ENCODE measurements around the gene DIPK2A. TPM values are rescaled to one million over a fixed set of nuclear protein-coding genes. Genes with fewer than 3 reads are reported as not detected.
A peak's percentile ranks its signal among the peaks of the same experiment; 100 is the strongest.

Gene DIPK2A
- total RNA-seq, 2 experiments from 2014 or later = 28.6 to 39.6 TPM

DNA sequence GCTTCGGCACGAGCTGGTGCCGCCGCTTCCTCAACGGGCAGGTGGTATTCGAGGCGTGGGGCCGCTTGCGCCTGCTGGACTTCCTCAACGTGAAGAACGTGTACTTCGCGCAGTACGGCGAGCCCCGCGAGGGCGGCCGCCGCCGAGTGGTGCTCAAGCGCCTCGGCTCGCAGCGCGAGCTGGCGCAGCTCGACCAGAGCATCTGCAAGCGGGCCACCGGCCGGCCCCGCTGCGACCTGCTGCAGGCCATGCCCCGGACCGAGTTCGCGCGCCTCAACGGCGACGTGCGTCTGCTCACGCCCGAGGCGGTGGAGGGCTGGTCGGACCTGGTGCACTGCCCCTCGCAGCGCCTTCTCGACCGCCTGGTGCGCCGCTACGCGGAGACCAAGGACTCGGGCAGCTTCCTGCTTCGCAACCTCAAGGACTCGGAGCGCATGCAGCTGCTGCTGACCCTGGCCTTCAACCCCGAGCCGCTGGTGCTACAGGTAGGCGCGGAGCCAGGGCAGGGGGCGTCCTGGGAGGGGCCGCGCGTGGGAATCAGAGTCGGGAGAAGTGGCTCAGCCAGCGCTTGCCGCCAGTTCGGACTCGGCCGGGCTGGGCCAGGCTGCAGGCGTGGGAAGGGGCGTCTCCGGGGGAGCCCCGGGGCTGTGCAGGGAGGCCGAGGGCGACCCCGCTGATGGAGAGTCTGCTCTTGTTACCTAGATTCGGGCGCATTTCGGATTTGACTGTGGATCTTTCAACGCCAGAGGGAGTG lies 1.1 kb downstream of the DIPK2A start:
- H3K36me3 ChIP-seq (ENCODE audit: insufficient read depth, low read length) = no peaks in the 10 kb centered on the region
- peaks cover 31% of the 10 kb centered on the region for H3K4me1 ChIP-seq (ENCODE audit: insufficient read depth, low read length, poor library complexity, severe bottlenecking)
- POLR2A ChIA-PET = interaction anchor here (0.6 to 3.5 kb wide), 18 partner anchors 8 to 766 kb away, joined by 3 to 25 read pairs (median 5); partner anchors contain the start of gene SLC9A9
- no peaks in the 10 kb centered on the region for H3K9me2 ChIP-seq (ENCODE audit: insufficient read depth, low read length)
- no TSS peak for BruUV-seq (replicated peaks)
- H3K4me2 ChIP-seq (ENCODE audit: low read length) = peak overlapping the region; percentile 90
- intact Hi-C loops (cut with micrococcal nuclease; ENCODE audit: unreplicated experiment) = loop anchor here (2.0 to 10.0 kb wide), 4 partner anchors 56 to 1948 kb away; partner anchors contain the start of genes PLS1 and SLC9A9
- H2AFZ ChIP-seq (ENCODE audit: low read length) = peak overlapping the region; percentile 87; the same call in 1 of the 2 replicates
- TF ChIP-seq EZH2phosphoT487 (IDR thresholded peaks at IDR 0.05; ENCODE audit: borderline replicate concordance, low read depth, low read length) = no peak
- TF ChIP-seq, protein P1, sequence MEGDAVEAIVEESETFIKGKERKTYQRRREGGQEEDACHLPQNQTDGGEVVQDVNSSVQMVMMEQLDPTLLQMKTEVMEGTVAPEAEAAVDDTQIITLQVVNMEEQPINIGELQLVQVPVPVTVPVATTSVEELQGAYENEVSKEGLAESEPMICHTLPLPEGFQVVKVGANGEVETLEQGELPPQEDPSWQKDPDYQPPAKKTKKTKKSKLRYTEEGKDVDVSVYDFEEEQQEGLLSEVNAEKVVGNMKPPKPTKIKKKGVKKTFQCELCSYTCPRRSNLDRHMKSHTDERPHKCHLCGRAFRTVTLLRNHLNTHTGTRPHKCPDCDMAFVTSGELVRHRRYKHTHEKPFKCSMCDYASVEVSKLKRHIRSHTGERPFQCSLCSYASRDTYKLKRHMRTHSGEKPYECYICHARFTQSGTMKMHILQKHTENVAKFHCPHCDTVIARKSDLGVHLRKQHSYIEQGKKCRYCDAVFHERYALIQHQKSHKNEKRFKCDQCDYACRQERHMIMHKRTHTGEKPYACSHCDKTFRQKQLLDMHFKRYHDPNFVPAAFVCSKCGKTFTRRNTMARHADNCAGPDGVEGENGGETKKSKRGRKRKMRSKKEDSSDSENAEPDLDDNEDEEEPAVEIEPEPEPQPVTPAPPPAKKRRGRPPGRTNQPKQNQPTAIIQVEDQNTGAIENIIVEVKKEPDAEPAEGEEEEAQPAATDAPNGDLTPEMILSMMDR (conservative IDR thresholded peaks at IDR 0.05; ENCODE audit: low read length) = peak; percentile 67
- H3K79me2 ChIP-seq (ENCODE audit: insufficient read depth, low read depth, low read length) = peaks cover 50% of the 10 kb centered on the region
- CTCF ChIA-PET (ENCODE audit: unreplicated experiment) = interaction anchor here (0.9 kb wide), 1 partner anchor 88 kb away, joined by 3 read pairs; no protein-coding TSS in a partner anchor
- H4K20me1 ChIP-seq (ENCODE audit: insufficient read depth, low read length) = peaks cover 38% of the 10 kb centered on the region
- H3K4me3 ChIP-seq (ENCODE audit: low read depth, low read length, poor library complexity, severe bottlenecking) = peak overlapping the region; percentile 89
- peak overlapping the region; percentile 94 for H3K27ac ChIP-seq (ENCODE audit: low read depth, low read length, poor library complexity, severe bottlenecking)
- DNase-seq (ENCODE audit: low spot score) = peak; percentile 87
- H3K9me3 ChIP-seq (ENCODE audit: low read length) = no peaks in the 10 kb centered on the region

DNA sequence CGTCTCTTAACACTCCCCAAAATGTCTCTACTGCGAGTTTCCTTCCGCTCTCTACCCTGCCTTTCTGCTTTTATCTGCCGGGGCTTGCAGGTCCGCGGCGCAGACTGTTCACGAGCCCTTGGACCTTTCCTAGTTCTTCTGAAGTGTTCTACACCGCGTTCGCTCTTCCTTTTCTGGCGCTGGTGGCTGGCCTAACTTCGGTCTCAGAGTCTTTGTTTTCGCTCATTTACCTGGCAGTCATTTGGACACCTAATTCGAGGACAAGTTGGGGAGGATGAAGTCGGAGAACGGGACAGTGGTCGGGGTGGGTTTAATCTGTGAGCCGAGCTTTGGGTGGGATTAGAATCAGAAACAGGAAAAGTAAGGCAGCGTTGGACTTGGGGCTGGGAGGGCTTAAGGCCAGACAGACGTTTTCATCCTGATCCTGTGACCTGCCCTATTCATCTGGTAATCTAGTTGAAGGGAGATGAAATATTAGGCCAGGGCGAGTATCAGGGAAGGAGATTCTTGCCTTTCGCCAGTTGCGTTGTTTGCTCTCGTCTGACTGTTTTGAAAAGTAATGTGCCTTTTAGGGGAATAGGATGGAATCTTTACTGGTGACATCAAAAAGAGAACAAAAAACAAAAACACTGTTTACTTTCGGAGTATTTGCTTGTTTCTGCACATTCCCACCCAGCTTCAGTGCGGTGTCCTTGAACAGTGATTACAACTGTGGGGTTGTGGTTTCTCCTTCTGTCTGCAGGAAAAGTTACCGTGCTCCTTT lies 1.8 kb downstream of the DIPK2A start:
- intact Hi-C loops (cut with micrococcal nuclease; ENCODE audit: unreplicated experiment) = loop anchor here (2.0 to 10.0 kb wide), 4 partner anchors 55 to 1949 kb away; partner anchors contain the start of genes PLS1 and SLC9A9
- Histone ChIP-seq H3K9me3 (ENCODE audit: low read length) (no peaks in the 10 kb centered on the region), H2AFZ (ENCODE audit: low read length) (peak overlapping the region; percentile 37; the same call in 1 of the 2 replicates), H3K79me2 (ENCODE audit: insufficient read depth, low read depth, low read length) (peaks cover 57% of the 10 kb centered on the region), H3K9me2 (ENCODE audit: insufficient read depth, low read length) (no peaks in the 10 kb centered on the region), H3K27ac (ENCODE audit: low read depth, low read length, poor library complexity, severe bottlenecking) (peak overlapping the region; percentile 94), H3K4me3 (ENCODE audit: low read depth, low read length, poor library complexity, severe bottlenecking) (peak overlapping the region; percentile 89), H3K4me1 (ENCODE audit: insufficient read depth, low read length, poor library complexity, severe bottlenecking) (peaks cover 38% of the 10 kb centered on the region), H4K20me1 (ENCODE audit: insufficient read depth, low read length) (peaks cover 45% of the 10 kb centered on the region), H3K36me3 (ENCODE audit: insufficient read depth, low read length) (no peaks in the 10 kb centered on the region), H3K4me2 (ENCODE audit: low read length) (peak overlapping the region; percentile 90)
- no peak for TF ChIP-seq EZH2phosphoT487 (IDR thresholded peaks at IDR 0.05; ENCODE audit: borderline replicate concordance, low read depth, low read length)
- TF ChIP-seq, protein P1 (conservative IDR thresholded peaks at IDR 0.05; ENCODE audit: low read length) = no peak; the same call in 1 of the 2 replicates
- ChIA-PET POLR2A (interaction anchor here (0.6 to 2.6 kb wide), 6 partner anchors 10 to 535 kb away, joined by 4 to 24 read pairs (median 6); no protein-coding TSS in a partner anchor), CTCF (ENCODE audit: unreplicated experiment) (no interaction called here)
- peak; percentile 88 for DNase-seq (ENCODE audit: low spot score)
- BruUV-seq (replicated peaks) = TSS peak; percentile 72

Measured in OCI-LY7 (cell line).